Inferior parietal cortex (tissue), 1 donor: ENCODE measurements around the gene NRP1.
"Not testable (repeated sequence)": the region's sequence is repeated elsewhere in the genome, so short reads cannot be mapped to it uniquely, and the experiment has no call there.

ENCODE experiments used
- DNase-seq: peaks from one replicate; pipeline ENCODE4 v3.0.0-alpha.2; 2016; ENCODE audit errors: extremely low spot score

NRP1 gene

DNA sequence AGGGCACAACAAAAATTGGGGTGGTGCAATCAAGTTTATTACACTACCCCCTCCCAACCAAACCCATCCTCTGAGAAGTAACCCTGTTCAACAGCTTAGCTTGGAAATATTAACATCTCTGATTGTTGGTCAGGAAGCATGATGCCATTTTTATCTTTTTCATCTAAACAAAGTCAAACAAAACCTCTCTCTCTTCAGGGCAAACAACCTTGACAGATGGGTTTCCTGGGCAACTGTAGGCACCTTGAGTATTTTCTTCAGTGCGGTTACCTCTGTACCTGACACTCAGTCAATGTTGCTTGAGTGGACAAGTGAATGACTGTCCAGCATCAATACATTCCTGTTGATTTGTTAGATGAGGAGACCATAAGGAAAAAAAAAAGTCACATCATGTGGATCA is 183.6 kb downstream of the NRP1 start:
- no peak for DNase-seq

DNA sequence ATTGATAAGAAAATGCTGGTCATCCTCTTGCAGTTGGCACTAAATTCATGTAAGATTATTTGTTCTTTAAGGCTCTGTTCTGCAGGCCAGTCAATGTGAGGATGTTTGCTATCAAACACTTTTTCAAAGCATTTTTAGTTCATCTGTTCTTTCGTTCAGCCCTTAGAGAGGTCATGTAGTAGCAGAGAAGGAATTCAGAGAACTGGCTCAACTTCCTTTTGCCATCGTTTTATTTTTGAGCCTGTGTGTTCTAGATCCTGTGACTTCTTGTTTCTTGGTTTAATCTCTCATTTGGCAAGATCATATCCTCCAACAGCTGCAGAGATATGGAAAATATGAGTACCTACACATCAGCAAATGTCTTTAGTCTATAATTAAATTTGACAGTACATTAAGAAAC is 184.3 kb downstream of the NRP1 start:
- DNase-seq, result no peak

GRCh38 chr10:33147013-33147310 is 187.5 kb downstream of the NRP1 start:
- no peak for DNase-seq

GRCh38 chr10:33146189-33147012 is 188.1 kb downstream of the NRP1 start:
- DNase-seq, result no peak

DNA sequence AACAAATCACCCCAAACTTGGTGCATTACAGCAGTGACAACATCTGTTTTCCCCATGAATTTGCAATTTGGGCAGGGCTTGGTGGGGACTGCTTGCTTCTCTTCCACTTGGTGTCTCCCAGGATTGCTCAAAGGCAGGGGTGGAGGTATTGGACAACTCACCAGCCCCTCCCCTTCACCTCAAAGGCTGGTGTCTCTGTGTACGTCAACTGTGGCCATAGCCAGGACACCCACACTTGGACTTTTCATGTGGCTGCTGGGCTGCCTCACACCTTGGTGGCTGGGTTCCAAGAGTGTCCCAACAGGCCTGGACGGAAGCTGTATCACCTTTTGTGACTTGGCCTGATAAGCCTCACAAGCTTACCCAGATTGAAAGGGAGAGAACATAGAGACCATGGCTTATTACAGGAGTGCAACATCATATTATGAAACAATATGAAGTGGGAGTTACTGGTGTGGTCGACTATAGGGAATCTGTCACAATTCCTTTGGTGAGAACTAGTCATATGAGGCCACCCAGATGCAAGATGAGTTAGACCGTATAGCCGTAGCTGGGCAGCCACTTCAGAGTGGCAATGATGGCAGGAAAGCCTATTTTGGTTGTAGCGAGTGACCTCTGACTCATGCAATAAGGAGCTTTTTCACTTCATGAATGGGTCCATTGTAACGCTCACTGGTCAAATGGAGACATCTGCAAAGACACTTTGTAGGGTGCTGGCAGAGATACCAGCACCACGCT is 188.8 kb downstream of the NRP1 start:
- peak; percentile 21 for DNase-seq

DNA sequence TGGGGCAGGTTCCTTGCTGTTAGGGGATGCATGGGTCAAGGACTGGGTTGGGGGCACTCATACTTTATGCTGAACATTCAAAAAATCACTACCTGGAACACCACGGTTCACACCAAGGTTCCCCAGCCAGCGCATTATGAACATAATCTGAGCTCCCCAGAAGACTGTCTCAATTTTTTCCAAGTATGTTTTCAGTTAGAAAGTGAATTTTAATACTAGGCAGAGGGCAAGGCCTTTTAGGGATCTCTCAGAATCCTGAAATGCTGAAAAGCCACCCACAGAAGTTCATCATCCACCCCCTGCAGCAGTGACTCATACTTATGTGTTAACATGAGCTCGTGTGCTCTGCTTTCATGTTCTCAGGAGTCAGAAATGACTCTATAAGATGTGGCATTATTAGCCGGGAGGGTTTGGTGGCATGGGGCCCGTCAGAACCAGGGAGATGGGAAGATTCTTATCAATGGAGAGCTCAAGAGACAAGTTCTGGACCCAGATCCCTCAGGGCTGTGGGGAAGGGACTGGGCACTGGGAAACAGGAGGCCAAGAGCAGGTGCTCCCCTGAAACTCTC is 191.2 kb downstream of the NRP1 start:
- DNase-seq, result no peak

GRCh38 chr10:33142295-33142694 is 192.2 kb downstream of the NRP1 start:
- no peak for DNase-seq

GRCh38 chr10:33141251-33141650 is 193.2 kb downstream of the NRP1 start:
- DNase-seq, result no peak

DNA sequence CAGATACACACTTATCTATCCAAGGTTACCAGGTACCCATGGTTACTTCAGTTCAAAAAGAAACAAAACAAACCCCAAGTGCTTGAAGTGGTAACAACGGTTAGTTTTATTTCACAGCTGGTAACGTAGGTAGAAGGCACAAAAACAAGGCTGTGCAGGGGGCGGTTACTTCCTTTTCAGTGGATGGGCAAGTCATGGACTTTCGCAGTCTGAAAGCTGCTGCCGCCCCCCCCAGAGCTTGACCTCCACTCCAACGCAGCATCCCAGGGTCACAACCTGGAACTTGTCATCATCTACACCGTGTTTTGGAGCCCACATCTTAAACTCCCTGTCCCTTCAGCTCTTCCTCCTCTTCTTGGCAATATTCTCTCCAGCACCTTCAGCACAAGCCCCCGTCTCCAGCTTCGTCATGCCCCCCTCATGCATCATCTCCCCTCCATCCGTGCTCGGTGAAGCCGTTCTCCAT is 195.3 kb downstream of the NRP1 start:
- no peak for DNase-seq

DNA sequence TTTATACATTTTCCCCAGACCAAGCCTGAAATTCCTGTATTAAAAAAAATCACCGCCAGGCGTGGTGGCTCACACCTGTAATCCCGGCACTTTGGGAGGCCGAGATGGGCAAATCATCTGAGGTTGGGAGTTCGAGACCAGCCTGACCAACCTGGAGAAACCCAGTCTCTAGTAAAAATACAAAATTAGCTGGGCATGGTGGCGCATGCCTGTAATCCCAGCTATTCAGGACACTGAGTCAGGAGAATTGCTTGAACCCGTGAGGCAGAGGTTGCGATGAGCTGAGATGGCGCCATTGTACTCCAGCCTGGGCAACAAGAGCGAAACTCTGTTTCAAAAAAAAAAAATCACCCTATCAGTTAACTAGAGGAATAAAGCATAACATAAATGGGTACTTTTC is 195.8 kb downstream of the NRP1 start:
- not testable (repeated sequence) for DNase-seq

- DNase-seq, result no peak
Observed at GRCh38 chr10:33137356-33138005, 197.0 kb downstream of the NRP1 start.

GRCh38 chr10:33136781-33137180 is 197.7 kb downstream of the NRP1 start:
- DNase-seq, result no peak

- DNase-seq, result no peak
Observed at GRCh38 chr10:33136271-33136670, 198.2 kb downstream of the NRP1 start.

DNA sequence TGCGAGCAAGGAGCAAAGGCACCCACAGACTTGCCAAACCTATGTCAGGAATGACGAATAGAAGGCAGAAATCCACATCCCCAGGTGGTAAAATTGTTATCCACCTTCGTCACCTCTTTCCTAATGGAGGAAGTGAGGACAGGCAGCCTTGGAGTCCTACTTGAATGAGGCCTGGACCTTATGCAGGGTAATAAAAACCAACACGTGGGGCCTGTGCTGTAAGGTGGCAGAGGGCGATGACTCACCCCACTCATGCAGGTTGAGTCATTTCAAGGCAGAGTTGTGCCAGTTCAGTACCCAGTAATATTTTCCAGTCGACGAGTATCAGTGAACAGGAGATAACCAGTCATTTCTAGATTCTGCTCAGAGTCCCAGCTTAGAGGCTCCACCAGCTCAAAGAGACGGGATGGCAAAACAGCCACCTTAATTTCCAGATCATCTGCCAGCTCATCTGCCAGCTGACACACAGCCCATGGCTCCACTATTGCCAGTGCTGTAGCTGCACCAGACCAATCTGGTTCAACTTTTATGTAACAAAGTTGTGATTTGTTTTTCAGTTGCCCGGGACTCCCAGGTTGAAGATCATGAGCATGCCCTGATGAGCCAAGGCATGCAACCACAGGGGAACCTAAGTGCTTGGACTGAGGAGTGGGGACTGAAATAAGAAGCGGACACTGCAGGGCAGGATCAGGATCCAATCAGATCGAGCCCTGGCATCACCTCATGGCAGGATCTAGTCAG is 200.3 kb downstream of the NRP1 start:
- DNase-seq, result no peak

- no peak for DNase-seq
Observed at GRCh38 chr10:33133557-33133956, 200.9 kb downstream of the NRP1 start.

DNA sequence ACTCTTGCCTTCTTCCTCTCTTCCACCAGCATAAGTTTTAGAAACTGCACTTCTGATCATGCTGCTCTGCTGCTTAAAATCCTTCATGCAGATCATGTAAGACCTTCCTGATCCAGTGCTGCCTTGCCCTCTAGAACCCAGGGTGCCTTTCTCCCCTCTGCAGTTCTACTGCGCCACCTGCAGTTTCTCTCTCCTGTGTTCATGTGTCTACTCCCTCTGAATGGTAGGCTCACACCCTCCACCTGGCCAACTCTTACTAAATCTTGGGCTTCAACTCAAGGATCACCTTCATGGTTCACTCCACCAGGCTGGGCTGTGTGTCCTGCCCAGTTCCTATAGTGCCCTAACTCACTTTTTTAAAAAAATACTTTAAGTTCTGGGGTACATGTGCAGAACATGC is 201.8 kb downstream of the NRP1 start:
- DNase-seq, result no peak

GRCh38 chr10:33129996-33130386 is 204.5 kb downstream of the NRP1 start:
- DNase-seq, result no peak

GRCh38 chr10:33129141-33129995 is 205.1 kb downstream of the NRP1 start:
- DNase-seq, result peak; percentile 8

GRCh38 chr10:33127622-33128021 is 206.8 kb downstream of the NRP1 start:
- no peak for DNase-seq
